GM12801 (cell line): ENCODE measurements around the gene PAK5.

ENCODE experiments used
- TF ChIP-seq, protein P1 (sequence below): IDR thresholded peaks from one replicate; pipeline ENCODE4 v1.5.1; 2011; ENCODE audit warnings: control low read depth; ENCODE audit not compliant: insufficient read length; ENCODE audit errors: extremely low read depth

Gene PAK5

DNA sequence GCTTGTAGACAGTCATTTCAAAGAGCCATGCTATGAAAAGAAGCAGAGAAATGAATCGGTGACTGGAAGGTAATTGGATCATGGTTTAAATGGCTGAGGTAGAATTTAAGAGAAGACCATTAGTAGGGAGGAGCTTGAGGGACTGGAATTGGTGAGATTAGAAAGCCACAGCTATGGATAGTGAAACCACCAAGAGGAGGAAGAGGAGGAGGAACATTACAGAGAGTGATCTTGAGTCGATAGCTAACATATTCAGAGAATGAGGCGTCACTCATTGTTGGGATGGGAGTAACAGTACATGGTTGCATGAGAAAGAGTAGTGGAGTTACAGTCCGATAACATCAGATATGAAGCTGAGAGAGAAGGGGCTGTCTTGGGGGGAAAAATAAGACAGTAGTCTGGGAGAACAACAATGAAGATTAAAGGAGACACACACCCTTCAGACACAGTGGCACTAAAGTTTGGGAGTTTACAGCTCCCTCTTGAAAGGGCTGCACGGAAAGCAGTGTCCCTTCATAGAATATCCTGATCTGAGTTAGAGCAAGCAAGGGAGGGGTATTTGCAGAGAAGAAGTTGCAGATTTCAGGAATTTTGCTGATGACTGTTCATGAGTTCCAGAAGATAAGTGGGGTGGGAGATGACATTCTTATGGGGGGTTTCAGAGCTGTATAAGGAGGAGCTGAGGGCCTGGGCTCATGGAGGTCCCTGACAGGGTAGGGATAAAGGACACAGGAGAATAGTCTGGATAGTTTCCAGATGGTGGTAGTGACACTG lies 339.6 kb downstream of the PAK5 start:
- TF ChIP-seq, protein P1, sequence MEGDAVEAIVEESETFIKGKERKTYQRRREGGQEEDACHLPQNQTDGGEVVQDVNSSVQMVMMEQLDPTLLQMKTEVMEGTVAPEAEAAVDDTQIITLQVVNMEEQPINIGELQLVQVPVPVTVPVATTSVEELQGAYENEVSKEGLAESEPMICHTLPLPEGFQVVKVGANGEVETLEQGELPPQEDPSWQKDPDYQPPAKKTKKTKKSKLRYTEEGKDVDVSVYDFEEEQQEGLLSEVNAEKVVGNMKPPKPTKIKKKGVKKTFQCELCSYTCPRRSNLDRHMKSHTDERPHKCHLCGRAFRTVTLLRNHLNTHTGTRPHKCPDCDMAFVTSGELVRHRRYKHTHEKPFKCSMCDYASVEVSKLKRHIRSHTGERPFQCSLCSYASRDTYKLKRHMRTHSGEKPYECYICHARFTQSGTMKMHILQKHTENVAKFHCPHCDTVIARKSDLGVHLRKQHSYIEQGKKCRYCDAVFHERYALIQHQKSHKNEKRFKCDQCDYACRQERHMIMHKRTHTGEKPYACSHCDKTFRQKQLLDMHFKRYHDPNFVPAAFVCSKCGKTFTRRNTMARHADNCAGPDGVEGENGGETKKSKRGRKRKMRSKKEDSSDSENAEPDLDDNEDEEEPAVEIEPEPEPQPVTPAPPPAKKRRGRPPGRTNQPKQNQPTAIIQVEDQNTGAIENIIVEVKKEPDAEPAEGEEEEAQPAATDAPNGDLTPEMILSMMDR, result no peak

DNA sequence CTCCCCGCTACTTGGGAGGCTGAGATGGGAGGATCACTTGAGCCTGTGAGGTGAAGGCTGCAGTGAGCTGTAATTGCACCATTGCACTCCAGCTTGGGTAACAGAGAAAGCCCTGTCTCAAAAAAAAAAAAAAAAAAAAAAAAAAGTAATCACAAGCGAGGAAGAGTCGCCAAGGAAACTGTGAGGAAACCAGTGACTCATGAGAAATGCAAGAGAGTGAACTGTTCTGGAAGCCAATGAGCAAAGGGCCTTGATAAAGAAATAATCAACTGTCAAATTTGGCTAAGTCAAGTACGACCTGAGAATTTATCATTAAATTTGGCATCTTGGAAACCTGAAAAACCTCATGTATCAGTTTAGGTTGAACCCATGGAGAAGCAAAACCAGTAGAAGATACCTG lies 340.6 kb downstream of the PAK5 start:
- TF ChIP-seq, protein P1, result no peak

DNA sequence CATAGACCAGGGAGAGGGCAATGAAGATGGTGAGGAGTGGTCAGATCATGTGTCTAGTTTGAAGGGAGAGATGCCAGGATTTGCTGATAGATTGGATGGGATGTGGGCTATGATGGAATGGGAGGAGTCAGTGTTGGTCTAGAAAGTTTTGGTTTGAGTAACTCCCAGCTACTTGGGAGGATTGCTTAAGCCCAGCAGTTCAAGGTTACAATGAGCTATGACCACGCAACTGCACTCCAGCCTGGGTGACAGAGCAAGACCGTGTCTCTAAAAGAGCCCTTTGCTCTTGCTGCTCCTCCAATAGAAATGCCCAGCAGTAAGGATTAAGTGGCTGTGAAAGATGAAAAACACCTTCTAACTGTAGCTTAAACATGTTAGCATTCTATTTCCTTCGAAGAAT lies 342.7 kb downstream of the PAK5 start:
- TF ChIP-seq, protein P1, result no peak

DNA sequence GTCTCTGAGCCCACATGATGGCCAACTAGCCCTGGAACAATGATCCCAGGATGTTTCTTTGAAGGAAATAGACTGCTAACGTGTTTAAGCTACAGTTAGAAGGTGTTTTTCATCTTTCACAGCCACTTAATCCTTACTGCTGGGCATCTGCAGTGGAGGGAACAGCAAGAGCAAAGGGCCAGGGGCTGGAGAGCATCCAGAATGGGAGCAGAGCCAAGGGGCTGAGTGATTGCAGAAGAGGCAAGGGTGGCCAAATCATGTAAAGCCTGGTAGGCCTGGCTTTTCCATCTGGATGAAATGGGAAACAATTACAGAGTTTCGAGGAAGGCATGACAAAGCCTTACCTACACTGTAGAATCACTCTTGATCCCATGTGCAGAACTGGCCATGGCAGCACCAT lies 343.2 kb downstream of the PAK5 start:
- TF ChIP-seq, protein P1, result no peak

DNA sequence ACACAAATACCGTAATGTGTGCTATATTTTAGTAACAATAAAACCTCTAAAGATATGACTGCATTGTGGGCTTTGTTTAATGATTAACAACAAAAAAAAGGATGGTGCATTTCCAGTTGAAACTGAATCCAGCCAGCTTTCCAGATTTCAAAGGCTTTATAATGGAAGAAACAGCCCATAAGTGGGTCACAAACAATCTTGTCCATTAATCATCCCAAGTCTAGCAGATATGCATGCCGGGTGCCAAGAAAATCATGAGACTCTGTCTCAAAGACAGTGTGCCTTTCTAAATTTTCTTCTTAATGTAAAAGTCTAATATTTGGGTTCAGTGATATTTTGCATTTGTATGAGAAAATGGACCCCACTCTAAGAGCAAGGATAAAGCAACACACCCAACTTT lies 345.1 kb downstream of the PAK5 start:
- TF ChIP-seq, protein P1, result no peak

DNA sequence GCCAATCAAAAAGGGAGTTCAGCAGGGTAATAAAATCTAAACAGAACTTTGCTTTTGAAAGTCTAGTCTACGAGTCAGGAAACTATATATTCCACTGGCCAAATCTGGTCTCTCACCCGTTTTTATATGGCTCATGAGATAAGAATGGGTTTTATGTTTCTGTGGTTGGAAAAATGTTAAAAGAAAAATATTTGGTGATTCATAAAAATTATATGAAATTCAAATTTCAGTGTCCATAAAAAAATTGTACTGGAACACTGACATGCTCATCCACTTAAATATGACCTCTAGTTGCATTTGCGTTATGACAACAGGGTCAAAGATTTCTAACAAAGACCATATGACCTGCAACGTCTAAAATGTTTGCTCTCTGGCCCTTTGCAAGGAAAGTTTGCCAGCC lies 346.8 kb downstream of the PAK5 start:
- TF ChIP-seq, protein P1, result no peak

DNA sequence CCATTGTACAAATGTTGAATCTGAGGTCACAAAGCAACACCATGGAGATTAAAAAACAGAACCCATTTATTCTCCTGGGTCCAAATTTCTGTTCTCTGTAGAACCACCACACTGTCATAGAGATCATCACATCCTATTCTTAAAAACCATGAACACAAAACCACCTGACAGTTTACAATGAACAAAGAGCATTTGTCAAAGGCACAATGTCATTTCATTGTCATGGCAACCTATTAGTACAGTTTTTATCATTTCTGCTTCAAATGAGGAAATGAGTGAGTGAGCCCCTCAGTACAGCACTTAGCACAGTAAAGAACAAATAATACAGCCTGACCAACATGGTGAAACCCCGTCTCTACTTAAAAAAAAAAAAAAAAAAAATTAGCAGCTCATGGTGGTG lies 347.6 kb downstream of the PAK5 start:
- TF ChIP-seq, protein P1, result no peak

DNA sequence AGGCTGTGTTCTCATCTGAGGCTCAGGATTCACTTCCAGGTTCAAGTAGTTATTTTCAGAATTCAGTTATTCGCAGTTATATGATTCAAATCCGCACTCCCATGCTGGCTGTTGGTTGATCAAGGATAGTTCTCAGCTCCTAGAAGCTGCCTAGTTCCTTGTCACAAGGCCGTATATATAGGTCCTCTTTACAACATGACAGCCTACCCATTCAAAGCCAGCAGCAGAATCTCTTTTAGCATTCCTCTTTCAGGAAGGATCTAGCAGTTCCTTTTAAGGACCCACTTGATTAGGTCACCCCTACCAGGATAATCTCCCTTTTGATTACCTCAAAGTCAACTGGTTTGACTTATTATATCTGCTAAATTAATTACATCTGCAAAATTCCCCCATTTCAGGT lies 348.2 kb downstream of the PAK5 start:
- TF ChIP-seq, protein P1, result no peak
